Tongue (tissue), 2 donors: Measurements from ENCODE around the gene AOPEP. TPM values are rescaled to one million over a fixed set of nuclear protein-coding genes. Genes with fewer than 3 reads are reported as not detected.

Experiments
- DNase-seq: peaks from one replicate; pipeline ENCODE4 v3.0.0-alpha.2; 2015
- total RNA-seq: library from RNA; depleted of rRNA; stranded (reverse); fragments of >200 nt; gene quantifications from one replicate; pipeline ENCODE4 v1.2.3, GENCODE V29; 2014

The AOPEP gene
- total RNA-seq, 1 donor from 2014 or later: 391 TPM

- peak; percentile 37 for DNase-seq
Measured at GRCh38 chr9:94919376-94920098, 193.0 kb downstream of the AOPEP start.

GRCh38 chr9:94920420-94921091, 194.1 kb downstream of the AOPEP start:
- no peak for DNase-seq

GRCh38 chr9:94921092-94921471, 194.6 kb downstream of the AOPEP start:
- DNase-seq: peak; percentile 54

- no peak for DNase-seq
Measured at GRCh38 chr9:94921656-94922055, 195.2 kb downstream of the AOPEP start.

- DNase-seq: peak; percentile 83
Measured at GRCh38 chr9:94922098-94922607, 195.7 kb downstream of the AOPEP start.

- DNase-seq: peak; percentile 50
Measured at GRCh38 chr9:94922691-94923107, 196.2 kb downstream of the AOPEP start.

GRCh38 chr9:94923326-94924089, 197.0 kb downstream of the AOPEP start:
- peak; percentile 85 for DNase-seq

- DNase-seq: no peak
Measured at GRCh38 chr9:94925751-94926430, 199.4 kb downstream of the AOPEP start.

- DNase-seq: no peak
Measured at GRCh38 chr9:94926431-94926800, 199.9 kb downstream of the AOPEP start.

GRCh38 chr9:94927048-94927761, 200.7 kb downstream of the AOPEP start:
- no peak for DNase-seq

GRCh38 chr9:94927762-94928670, 201.5 kb downstream of the AOPEP start:
- peak; percentile 69 for DNase-seq

GRCh38 chr9:94928691-94929368, 202.3 kb downstream of the AOPEP start:
- DNase-seq: no peak

GRCh38 chr9:94929369-94929756, 202.9 kb downstream of the AOPEP start:
- peak; percentile 43 for DNase-seq

- DNase-seq: no peak
Measured at GRCh38 chr9:94931036-94931633, 204.6 kb downstream of the AOPEP start.

GRCh38 chr9:94931740-94932139, 205.2 kb downstream of the AOPEP start:
- DNase-seq: no peak

- no peak for DNase-seq
Measured at GRCh38 chr9:94932652-94933510, 206.4 kb downstream of the AOPEP start.

- no peak for DNase-seq
Measured at GRCh38 chr9:94933511-94933828, 207.0 kb downstream of the AOPEP start.

- DNase-seq: no peak
Measured at GRCh38 chr9:94934816-94935328, 208.4 kb downstream of the AOPEP start.
